ENCODE results near the gene IL25. TPM values are rescaled to one million over a fixed set of nuclear protein-coding genes. Genes with fewer than 3 reads are reported as not detected.
"Not testable (repeated sequence)": the region's sequence is repeated elsewhere in the genome, so short reads cannot be mapped to it uniquely, and the experiment has no call there.

IL25 gene
- total RNA-seq, 1 donor from 2014 or later = not detected

- DNase-seq = no peak
These were observed 16.4 kb downstream of the IL25 start for GRCh38 chr14:23388996-23389395.

- DNase-seq = no peak
These were observed 16.8 kb downstream of the IL25 start for GRCh38 chr14:23389396-23389795.

DNA sequence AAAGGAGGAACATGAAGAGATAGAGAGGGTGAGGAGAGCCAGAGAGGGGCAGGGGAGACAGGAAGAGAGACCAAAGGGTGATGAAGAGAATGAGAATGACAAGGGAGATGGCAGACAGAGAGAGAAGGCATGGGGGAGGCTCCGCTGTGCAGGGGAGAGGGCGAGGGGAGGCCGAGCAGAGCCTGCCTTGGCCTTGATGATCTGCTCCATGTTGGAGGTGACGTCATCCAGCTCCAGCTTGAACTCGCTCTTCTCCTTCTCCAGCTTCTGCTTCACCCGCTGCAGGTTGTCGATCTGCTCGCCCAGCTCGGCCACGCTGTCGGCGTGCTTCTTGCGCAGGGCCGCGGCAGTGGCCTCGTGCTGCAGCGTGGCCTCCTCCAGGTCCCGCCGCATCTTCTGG is 17.3 kb downstream of the IL25 start:
- not testable (repeated sequence) for DNase-seq

DNA sequence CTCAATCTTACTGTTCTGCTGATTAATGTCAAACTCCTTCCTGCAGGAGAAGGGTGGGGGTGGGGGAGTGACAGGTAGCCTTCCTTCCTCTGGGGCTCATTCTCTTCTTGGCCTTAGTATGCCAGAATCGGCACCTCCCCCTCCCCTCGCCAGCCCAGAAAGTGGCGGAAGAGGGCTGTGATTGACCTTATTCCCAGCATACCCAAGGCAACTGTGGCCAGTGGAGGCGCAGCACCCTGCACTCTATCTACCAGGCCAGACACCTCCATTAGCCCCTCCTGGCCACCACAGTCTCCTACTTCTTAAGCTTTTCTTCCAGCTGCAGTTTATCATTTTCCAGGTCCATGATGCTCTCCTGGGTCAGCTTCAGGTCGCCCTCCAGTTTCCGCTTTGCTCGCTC is 20.0 kb downstream of the IL25 start:
- DNase-seq = no peak

- DNase-seq = no peak
These were observed 23.5 kb downstream of the IL25 start for GRCh38 chr14:23396126-23396525.

DNA sequence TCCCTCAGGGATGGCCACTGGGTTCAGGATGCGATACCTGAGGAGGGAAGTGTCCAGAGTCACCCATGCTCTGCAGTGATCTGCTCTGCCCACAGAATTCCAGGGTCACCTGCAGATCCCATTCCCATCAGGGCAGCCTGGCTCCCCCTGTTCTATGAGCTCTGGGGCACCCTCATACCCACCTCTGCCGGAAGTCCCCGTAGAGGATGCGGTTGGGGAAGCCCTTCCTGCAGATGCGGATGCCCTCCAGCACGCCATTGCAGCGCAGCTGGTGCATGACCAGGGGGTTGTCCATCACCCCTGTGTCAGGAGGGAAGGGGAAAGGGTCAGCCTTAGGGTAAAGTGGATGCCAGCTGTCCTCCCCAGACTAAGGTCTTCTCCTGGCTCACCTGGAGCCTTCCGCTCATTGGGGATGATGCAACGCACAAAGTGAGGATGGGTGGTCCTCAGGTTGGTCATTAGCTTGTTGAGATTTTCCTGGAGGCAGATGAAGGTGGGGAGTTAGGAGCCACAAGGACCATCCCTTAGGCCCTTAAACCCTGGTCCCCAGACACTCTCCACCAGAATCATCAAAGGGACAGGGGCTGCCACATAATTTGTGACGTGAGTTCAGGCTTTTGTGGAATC is 24.3 kb downstream of the IL25 start:
- DNase-seq = no peak

DNA sequence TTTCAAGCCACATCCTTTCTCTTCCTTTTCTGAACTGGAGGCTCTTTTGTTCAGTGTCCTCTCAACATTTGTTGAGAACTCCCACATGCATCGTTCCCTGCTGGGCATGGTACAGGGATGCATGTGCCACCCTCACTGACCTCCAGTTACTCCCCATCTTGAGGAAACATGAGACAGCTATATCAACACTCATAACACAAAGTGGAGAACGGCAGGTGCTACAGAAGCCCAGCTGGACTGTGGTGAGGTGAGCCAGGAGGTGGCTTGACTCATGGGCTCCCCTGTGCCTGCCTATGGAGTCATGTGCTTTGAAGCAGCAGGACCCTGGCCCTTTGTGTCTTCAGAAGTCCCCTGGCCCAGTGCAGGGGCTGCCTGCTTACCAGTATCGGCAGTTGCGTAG is 25.7 kb downstream of the IL25 start:
- no peak for DNase-seq

GRCh38 chr14:23399136-23399535 is 26.5 kb downstream of the IL25 start:
- no peak for DNase-seq

- DNase-seq = peak; percentile 5
These were observed 27.0 kb downstream of the IL25 start for GRCh38 chr14:23399591-23399990.

GRCh38 chr14:23400496-23401149 is 28.0 kb downstream of the IL25 start:
- not testable (repeated sequence) for DNase-seq

DNA sequence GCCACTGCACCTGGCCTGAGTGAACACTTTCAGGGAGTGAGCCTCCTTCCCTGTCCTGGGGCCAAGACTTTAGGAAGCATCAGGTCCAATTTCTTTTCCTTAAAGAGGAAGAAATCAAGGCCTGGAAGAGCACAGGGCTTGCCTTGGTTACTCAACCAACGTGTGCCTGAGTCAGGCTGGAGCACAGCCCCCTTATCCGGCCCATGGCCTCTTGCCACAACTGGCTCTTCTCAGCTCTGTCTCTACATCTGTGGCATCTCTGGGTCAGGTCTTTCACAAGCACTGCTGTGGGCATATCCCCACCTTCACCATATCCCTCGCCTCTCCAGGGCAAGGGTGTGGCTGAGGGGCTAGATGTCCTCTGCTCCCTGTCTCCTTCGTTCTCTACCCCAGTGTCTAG is 28.7 kb downstream of the IL25 start:
- DNase-seq = no peak

DNA sequence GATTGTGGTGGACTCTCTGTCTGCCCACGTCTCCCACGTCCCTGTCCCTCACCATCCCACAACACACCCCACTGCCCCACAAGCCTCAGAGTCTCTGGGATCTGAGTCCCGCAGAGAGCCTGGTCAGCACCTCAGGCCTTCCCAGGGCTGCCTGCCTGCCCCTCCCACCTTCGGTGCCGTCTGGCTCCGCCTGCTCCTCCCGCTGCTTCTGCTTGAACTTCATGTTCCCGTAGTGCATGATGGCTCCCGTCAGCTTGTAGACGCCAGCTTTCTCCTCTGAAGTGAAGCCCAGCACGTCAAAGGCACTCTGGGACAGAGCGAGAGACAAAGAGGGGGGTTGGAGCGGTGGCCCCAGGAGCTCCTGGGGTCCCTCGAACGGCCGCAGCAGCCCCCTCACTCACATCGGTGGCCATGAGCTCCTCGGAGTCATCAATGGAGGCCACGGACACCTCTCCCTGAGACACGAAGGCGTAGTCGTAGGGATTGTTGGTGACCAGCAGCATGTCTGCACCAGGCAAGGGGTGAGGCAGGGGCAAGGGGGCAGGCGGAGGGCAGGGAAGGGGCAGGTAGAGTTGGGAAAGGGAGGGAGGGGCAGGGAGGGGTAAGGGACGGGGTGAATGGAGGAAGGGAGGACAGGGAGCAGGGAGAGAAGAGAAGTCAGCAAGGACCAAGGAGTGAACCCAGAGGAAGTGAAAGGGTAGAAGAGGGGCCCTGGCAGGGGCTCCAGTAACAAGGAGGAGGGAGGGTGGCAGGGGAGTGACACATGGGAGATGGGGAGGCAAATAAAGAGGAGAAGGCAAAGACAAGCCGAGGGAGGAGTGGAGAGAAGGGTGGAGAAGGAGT is 29.9 kb downstream of the IL25 start:
- DNase-seq = no peak

GRCh38 chr14:23403139-23403438 is 30.5 kb downstream of the IL25 start:
- no peak for DNase-seq

DNA sequence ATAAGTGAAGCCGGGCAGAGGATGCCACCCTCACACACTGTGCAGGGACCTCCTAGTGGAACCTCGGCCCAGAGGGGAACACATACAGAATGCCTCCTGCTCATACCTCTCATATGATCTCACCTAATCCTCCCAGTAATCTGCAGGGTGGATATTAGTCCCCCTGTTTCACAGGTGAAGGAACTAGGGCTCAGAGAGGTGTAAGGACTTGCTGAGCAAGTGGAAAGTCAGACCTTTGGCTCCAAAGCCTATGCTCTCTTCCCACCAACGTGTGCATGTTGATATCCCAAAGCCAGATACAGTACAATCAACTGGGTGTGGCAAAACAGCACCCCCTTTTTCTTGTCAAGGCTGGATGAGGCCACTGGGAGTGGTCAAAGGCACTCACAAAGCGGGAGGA is 31.3 kb downstream of the IL25 start:
- no peak for DNase-seq

DNA sequence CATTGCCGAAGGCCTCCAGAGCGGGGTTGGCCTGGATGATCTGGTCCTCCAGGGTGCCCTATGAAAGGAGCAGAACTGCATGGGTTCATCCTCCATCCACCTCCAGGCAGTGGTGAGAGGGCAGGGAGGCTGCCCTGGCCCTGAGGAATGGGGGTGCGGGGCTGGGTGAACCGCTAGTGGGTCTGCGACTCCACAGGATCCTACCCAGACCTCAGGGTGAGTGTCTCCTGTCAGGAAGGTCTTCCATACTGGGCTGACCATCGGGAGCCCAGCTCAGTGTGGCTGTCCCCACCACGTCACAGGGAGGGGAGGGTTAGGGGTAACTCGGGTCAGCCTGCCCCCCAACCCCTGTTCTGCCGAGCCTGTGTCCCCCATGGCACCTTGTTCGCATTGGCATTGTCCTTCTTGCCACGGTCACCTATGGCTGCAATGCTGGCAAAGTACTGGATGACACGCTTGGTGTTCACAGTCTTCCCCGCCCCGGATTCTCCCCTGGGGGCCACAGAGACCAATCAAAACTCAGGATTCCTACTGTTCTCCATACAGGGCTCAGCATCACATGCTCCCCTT is 31.8 kb downstream of the IL25 start:
- no peak for DNase-seq

GRCh38 chr14:23405096-23405495 is 32.5 kb downstream of the IL25 start:
- DNase-seq = no peak

DNA sequence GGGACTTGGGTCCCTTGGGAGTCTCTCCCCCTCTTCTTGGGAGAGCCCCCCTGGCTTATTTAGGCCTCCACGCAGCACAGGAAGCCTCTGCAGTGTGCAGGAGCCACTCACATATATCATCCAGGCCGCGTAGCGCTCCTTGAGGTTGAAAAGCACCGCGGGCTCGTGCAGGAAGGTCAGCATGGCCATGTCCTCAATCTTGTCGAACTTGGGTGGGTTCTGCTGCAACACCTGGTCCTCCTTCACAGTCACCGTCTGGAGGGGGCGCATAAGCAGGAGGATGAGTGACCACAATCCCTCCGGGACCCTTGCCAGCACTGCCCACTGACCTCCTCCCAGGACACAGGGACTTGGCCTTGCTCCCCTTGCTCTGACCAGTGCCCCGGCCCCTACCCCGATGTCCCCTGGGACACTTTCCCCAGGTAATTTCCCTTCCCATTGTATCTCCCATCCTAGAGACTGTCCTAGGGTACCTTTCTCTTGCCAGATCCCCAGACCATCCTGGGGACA is 33.0 kb downstream of the IL25 start:
- DNase-seq = no peak

- no peak for DNase-seq
These were observed 33.6 kb downstream of the IL25 start for GRCh38 chr14:23406244-23406643.

- no peak for DNase-seq
These were observed 34.2 kb downstream of the IL25 start for GRCh38 chr14:23406725-23407355.

DNA sequence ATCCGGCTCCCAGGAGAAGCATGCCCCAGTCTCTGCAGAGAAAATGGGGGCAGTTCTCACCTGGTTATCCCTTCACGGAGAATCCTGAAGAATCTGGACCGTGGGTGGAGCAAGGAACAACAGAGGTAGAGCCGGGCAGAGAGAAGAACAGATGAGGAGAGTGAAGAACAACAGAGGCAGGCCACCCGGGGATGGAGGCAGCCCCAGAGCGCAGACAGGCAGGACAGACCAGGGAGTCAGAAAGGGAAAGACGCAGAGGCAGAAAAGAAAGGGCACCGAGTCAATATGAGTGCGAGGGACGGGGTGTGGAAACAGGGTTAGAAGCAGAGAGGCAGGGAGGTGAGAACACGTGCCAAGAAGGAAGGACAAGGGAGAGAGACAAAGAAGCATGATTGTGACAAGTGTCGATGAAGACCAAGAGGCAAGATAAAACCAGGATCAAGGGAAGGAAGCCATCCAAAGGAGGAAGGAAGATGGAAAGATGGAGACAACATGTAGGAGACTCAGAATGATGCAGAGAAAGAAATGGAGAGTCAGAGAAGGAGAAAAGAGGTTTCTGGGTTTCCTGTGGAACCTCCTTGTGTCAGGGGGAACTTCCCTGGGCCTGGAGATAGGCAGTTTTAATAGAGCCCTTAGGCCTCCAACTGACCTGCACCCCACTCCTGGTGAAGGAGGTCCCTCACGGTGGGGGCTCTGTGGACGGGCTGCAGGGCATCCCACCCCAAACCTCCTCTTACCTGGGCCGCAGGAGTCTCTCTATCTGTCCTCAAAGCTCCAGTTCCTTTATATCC is 35.1 kb downstream of the IL25 start, which contains the start of gene MYH6:
Gene MYH6, minus strand, starts transcription at position 758 of the 791 bp plus-strand sequence. CDS start 1,050 bp downstream, outside the sequence.
- DNase-seq = no peak

DNA sequence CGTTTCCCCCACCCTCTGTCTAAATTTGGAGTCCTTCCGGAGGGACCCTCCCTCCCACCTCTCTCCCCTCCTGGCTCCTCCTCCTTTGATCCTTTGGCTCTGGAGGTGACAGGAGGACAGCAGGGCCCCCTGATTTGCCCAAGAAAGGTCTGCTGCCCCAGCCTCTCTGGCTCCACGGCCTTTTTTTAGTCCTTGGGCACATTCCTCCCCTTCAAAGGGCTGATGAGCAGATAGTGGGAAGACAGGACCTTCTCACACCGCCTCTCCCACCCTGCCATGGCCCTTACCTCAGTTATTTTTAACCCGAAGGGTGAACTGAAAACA is 35.7 kb downstream of the IL25 start:
- DNase-seq = no peak

DNA sequence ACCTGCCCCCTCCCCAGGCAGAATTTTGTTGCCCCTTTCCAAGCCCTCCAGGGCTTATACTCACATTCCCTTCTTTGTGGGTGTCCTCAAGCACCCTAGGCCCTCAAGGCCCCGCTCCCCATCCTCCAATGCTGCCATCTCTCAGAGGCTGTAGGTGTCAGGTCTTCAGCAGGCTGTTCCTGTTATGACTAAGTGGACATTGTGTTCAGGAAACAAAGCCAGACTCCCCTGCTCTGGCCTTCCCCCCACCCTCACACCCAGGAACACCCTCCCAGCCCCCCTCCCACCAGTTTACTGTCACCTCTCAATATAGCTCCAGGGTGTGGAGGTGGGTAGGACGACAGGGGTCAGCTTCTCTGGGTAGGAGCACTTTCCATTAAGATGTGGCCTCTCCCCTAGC is 36.9 kb downstream of the IL25 start:
- no peak for DNase-seq

All from tongue (tissue), 2 donors.